ENCODE measurements around the gene OR4S1.

DNA sequence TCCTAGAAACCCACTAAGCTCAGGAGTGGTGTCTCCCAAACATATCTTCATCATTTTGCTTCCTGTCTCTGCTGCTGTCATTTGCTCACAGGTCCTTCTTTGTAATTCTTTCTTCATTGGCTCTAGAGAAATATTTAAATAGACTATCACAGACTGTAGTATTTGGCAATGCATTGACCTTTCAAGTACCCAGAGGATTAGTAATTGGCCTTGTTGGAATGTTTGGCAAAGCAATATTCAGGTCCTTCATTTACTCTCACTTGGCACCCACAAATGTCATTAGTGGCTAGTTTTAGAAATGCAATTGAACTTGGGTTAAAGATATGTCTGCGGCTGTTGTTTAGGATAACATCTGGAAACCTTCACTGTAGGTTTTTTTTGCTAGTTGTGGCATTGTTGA, 48.7 kb downstream of the OR4S1 start:
- no peak for TF ChIP-seq ESRRA (IDR thresholded peaks at IDR 0.05; ENCODE audit: borderline replicate concordance, low read length)
- TF ChIP-seq, protein P1, sequence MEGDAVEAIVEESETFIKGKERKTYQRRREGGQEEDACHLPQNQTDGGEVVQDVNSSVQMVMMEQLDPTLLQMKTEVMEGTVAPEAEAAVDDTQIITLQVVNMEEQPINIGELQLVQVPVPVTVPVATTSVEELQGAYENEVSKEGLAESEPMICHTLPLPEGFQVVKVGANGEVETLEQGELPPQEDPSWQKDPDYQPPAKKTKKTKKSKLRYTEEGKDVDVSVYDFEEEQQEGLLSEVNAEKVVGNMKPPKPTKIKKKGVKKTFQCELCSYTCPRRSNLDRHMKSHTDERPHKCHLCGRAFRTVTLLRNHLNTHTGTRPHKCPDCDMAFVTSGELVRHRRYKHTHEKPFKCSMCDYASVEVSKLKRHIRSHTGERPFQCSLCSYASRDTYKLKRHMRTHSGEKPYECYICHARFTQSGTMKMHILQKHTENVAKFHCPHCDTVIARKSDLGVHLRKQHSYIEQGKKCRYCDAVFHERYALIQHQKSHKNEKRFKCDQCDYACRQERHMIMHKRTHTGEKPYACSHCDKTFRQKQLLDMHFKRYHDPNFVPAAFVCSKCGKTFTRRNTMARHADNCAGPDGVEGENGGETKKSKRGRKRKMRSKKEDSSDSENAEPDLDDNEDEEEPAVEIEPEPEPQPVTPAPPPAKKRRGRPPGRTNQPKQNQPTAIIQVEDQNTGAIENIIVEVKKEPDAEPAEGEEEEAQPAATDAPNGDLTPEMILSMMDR (IDR thresholded peaks at IDR 0.05): no peak
- TF ChIP-seq, protein P2, sequence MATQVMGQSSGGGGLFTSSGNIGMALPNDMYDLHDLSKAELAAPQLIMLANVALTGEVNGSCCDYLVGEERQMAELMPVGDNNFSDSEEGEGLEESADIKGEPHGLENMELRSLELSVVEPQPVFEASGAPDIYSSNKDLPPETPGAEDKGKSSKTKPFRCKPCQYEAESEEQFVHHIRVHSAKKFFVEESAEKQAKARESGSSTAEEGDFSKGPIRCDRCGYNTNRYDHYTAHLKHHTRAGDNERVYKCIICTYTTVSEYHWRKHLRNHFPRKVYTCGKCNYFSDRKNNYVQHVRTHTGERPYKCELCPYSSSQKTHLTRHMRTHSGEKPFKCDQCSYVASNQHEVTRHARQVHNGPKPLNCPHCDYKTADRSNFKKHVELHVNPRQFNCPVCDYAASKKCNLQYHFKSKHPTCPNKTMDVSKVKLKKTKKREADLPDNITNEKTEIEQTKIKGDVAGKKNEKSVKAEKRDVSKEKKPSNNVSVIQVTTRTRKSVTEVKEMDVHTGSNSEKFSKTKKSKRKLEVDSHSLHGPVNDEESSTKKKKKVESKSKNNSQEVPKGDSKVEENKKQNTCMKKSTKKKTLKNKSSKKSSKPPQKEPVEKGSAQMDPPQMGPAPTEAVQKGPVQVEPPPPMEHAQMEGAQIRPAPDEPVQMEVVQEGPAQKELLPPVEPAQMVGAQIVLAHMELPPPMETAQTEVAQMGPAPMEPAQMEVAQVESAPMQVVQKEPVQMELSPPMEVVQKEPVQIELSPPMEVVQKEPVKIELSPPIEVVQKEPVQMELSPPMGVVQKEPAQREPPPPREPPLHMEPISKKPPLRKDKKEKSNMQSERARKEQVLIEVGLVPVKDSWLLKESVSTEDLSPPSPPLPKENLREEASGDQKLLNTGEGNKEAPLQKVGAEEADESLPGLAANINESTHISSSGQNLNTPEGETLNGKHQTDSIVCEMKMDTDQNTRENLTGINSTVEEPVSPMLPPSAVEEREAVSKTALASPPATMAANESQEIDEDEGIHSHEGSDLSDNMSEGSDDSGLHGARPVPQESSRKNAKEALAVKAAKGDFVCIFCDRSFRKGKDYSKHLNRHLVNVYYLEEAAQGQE (IDR thresholded peaks at IDR 0.05): no peak
- no peak for TF ChIP-seq POLR2A (IDR thresholded peaks at IDR 0.05; ENCODE audit: low read length)
- TF ChIP-seq, protein P3, sequence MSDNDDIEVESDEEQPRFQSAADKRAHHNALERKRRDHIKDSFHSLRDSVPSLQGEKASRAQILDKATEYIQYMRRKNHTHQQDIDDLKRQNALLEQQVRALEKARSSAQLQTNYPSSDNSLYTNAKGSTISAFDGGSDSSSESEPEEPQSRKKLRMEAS (IDR thresholded peaks at IDR 0.05): no peak
- no peak for TF ChIP-seq RFX5 (IDR thresholded peaks at IDR 0.05)

All from A549 (cell line).